ENCODE measurements around the gene OSBP2.

The OSBP2 gene

GRCh38 chr22:30833322-30833721 is 138.6 kb downstream of the OSBP2 start:
- ChIA-PET CTCF (no interaction called here), POLR2A (no interaction called here)
- TF ChIP-seq SP1 (IDR thresholded peaks at IDR 0.05) (no peak), ARNT (IDR thresholded peaks at IDR 0.05) (no peak), SUZ12 (IDR thresholded peaks at IDR 0.05) (no peak), NFRKB (IDR thresholded peaks at IDR 0.05) (no peak), FOXM1 (IDR thresholded peaks at IDR 0.05; ENCODE audit: borderline replicate concordance) (no peak), CTBP1 (IDR thresholded peaks at IDR 0.05; ENCODE audit: borderline replicate concordance) (no peak)
- DNase-seq (ENCODE audit: extremely low spot score), result no peak

GRCh38 chr22:30837531-30837930 is 142.9 kb downstream of the OSBP2 start:
- CTCF ChIA-PET, result no interaction called here

GRCh38 chr22:30838111-30838510 is 143.4 kb downstream of the OSBP2 start:
- ChIA-PET CTCF (no interaction called here), POLR2A (no interaction called here)
- no peak for TF ChIP-seq PKNOX1 (IDR thresholded peaks at IDR 0.05)
- TF ChIP-seq FOXM1 (IDR thresholded peaks at IDR 0.05; ENCODE audit: borderline replicate concordance), result no peak
- no peak for TF ChIP-seq ELF4 (IDR thresholded peaks at IDR 0.05)
- TF ChIP-seq ARNT (IDR thresholded peaks at IDR 0.05), result no peak
- TF ChIP-seq L3MBTL2 (conservative IDR thresholded peaks at IDR 0.05), result no peak
- no peak for TF ChIP-seq HDGF (IDR thresholded peaks at IDR 0.05; ENCODE audit: borderline replicate concordance)
- no peak for TF ChIP-seq FOXA1 (IDR thresholded peaks at IDR 0.05)
- peak; percentile 4 for DNase-seq (ENCODE audit: extremely low spot score)

More at GRCh38 chr22:30837531-30837930, 142.9 kb downstream of the OSBP2 start:
- POLR2A ChIA-PET, result no interaction called here
- DNase-seq (ENCODE audit: extremely low spot score), result peak; percentile 4
- TF ChIP-seq HDGF (IDR thresholded peaks at IDR 0.05; ENCODE audit: borderline replicate concordance), result no peak
- TF ChIP-seq NFRKB (IDR thresholded peaks at IDR 0.05), result no peak
- no peak for TF ChIP-seq BHLHE40 (IDR thresholded peaks at IDR 0.05; ENCODE audit: borderline replicate concordance)
- no peak for TF ChIP-seq L3MBTL2 (conservative IDR thresholded peaks at IDR 0.05)
- TF ChIP-seq LEF1 (IDR thresholded peaks at IDR 0.05; ENCODE audit: borderline replicate concordance), result no peak
- TF ChIP-seq ZNF384 (IDR thresholded peaks at IDR 0.05), result no peak
- TF ChIP-seq ELF4 (IDR thresholded peaks at IDR 0.05), result no peak
- no peak for TF ChIP-seq FOXM1 (IDR thresholded peaks at IDR 0.05; ENCODE audit: borderline replicate concordance)
- TF ChIP-seq SP1 (IDR thresholded peaks at IDR 0.05), result no peak
- no peak for TF ChIP-seq SUZ12 (IDR thresholded peaks at IDR 0.05)
- no peak for TF ChIP-seq CTBP1 (IDR thresholded peaks at IDR 0.05; ENCODE audit: borderline replicate concordance)
- no peak for TF ChIP-seq PKNOX1 (IDR thresholded peaks at IDR 0.05)
- no peak for TF ChIP-seq FOXK2 (IDR thresholded peaks at IDR 0.05)

- ChIA-PET POLR2A (no interaction called here), CTCF (no interaction called here)
- TF ChIP-seq TARDBP (IDR thresholded peaks at IDR 0.05), result no peak
- DNase-seq (ENCODE audit: extremely low spot score), result no peak
Observed at GRCh38 chr22:30841273-30841672, 146.6 kb downstream of the OSBP2 start.

- DNase-seq (ENCODE audit: extremely low spot score), result no peak
- TF ChIP-seq TARDBP (IDR thresholded peaks at IDR 0.05) (no peak), PKNOX1 (IDR thresholded peaks at IDR 0.05) (no peak), BHLHE40 (IDR thresholded peaks at IDR 0.05; ENCODE audit: borderline replicate concordance) (no peak), ARNT (IDR thresholded peaks at IDR 0.05) (no peak), HDGF (IDR thresholded peaks at IDR 0.05; ENCODE audit: borderline replicate concordance) (no peak)
- ChIA-PET POLR2A (no interaction called here), CTCF (no interaction called here)
Observed at GRCh38 chr22:30843245-30843644, 148.6 kb downstream of the OSBP2 start.

GRCh38 chr22:30847583-30847982 is 152.9 kb downstream of the OSBP2 start:
- no peak for DNase-seq (ENCODE audit: extremely low spot score)
- ChIA-PET CTCF (no interaction called here), POLR2A (no interaction called here)
- TF ChIP-seq ZNF384 (IDR thresholded peaks at IDR 0.05), result no peak
- no peak for TF ChIP-seq ELF4 (IDR thresholded peaks at IDR 0.05)
- no peak for TF ChIP-seq CTBP1 (IDR thresholded peaks at IDR 0.05; ENCODE audit: borderline replicate concordance)
- TF ChIP-seq PKNOX1 (IDR thresholded peaks at IDR 0.05), result no peak

GRCh38 chr22:30855266-30855665 is 160.6 kb downstream of the OSBP2 start:
- TF ChIP-seq ZNF384 (IDR thresholded peaks at IDR 0.05), result no peak
- no peak for TF ChIP-seq L3MBTL2 (conservative IDR thresholded peaks at IDR 0.05)
- no peak for TF ChIP-seq TARDBP (IDR thresholded peaks at IDR 0.05)
- no peak for TF ChIP-seq FOXA1 (IDR thresholded peaks at IDR 0.05)
- TF ChIP-seq BHLHE40 (IDR thresholded peaks at IDR 0.05; ENCODE audit: borderline replicate concordance), result no peak
- TF ChIP-seq CTBP1 (IDR thresholded peaks at IDR 0.05; ENCODE audit: borderline replicate concordance), result no peak
- TF ChIP-seq LEF1 (IDR thresholded peaks at IDR 0.05; ENCODE audit: borderline replicate concordance), result no peak
- TF ChIP-seq FOXM1 (IDR thresholded peaks at IDR 0.05; ENCODE audit: borderline replicate concordance), result no peak
- no peak for TF ChIP-seq NFRKB (IDR thresholded peaks at IDR 0.05)
- no peak for TF ChIP-seq PKNOX1 (IDR thresholded peaks at IDR 0.05)
- no peak for TF ChIP-seq ELF4 (IDR thresholded peaks at IDR 0.05)
- TF ChIP-seq SP1 (IDR thresholded peaks at IDR 0.05), result no peak
- TF ChIP-seq FOXK2 (IDR thresholded peaks at IDR 0.05), result no peak
- no peak for TF ChIP-seq HDGF (IDR thresholded peaks at IDR 0.05; ENCODE audit: borderline replicate concordance)
- no peak for TF ChIP-seq SUZ12 (IDR thresholded peaks at IDR 0.05)
- DNase-seq (ENCODE audit: extremely low spot score), result peak; percentile 3
- CTCF ChIA-PET, result no interaction called here
- POLR2A ChIA-PET, result no interaction called here
